ENCODE measurements around the gene PTCH2.
A peak's percentile ranks its signal among the peaks of the same experiment; 100 is the strongest.

PTCH2 gene

GRCh38 chr1:44777969-44778635, 65.0 kb downstream of the PTCH2 start:
- no peak for TF ChIP-seq CTCF (IDR thresholded peaks at IDR 0.05; ENCODE audit: low read depth, low read length)
- in situ Hi-C loops (cut with HindIII; ENCODE audit: low sequenced_read_pairs): no loop called here
- peak overlapping the region; percentile 97 for H3K4me3 ChIP-seq (ENCODE audit: low read depth, low read length)
- DNase-seq (ENCODE audit: low read depth, low spot score): no peak

- in situ Hi-C loops (cut with HindIII; ENCODE audit: low sequenced_read_pairs): no loop called here
- DNase-seq (ENCODE audit: low read depth, low spot score): no peak
- H3K4me3 ChIP-seq (ENCODE audit: low read depth, low read length): peak overlapping the region; percentile 97
- no peak for TF ChIP-seq CTCF (IDR thresholded peaks at IDR 0.05; ENCODE audit: low read depth, low read length)
Observed at GRCh38 chr1:44777547-44777946, 65.5 kb downstream of the PTCH2 start.

- in situ Hi-C loops (cut with HindIII; ENCODE audit: low sequenced_read_pairs): no loop called here
- no peak for TF ChIP-seq CTCF (IDR thresholded peaks at IDR 0.05; ENCODE audit: low read depth, low read length)
- H3K4me3 ChIP-seq (ENCODE audit: low read depth, low read length): peak overlapping the region; percentile 97
- DNase-seq (ENCODE audit: low read depth, low spot score): no peak
Observed at GRCh38 chr1:44776730-44777068, 66.4 kb downstream of the PTCH2 start.

- no peak for DNase-seq (ENCODE audit: low read depth, low spot score)
- no peak for TF ChIP-seq CTCF (IDR thresholded peaks at IDR 0.05; ENCODE audit: low read depth, low read length)
Observed at GRCh38 chr1:44775930-44776729, 66.9 kb downstream of the PTCH2 start.

GRCh38 chr1:44775078-44775929, 67.7 kb downstream of the PTCH2 start, which contains the start of gene RPS8:
TSS of gene RPS8 (plus strand) at chr1:44775540. CDS start at chr1:44775597, 57 bp downstream.
- peak; percentile 96 for DNase-seq (ENCODE audit: low read depth, low spot score)
- in situ Hi-C loops (cut with HindIII; ENCODE audit: low sequenced_read_pairs): no loop called here
- peak within 1 kb of the TSS; percentile 97 for H3K4me3 ChIP-seq (ENCODE audit: low read depth, low read length)
- no peak for TF ChIP-seq CTCF (IDR thresholded peaks at IDR 0.05; ENCODE audit: low read depth, low read length)

More at GRCh38 chr1:44775930-44776729, 66.9 kb downstream of the PTCH2 start:
- in situ Hi-C loops (cut with HindIII; ENCODE audit: low sequenced_read_pairs): no loop called here
- peak overlapping the region; percentile 97 for H3K4me3 ChIP-seq (ENCODE audit: low read depth, low read length)
